BJ (cell line): Measurements from ENCODE around the gene KRT16. TPM values are rescaled to one million over a fixed set of nuclear protein-coding genes. Genes with fewer than 3 reads are reported as not detected.
"Not testable (repeated sequence)": the region's sequence is repeated elsewhere in the genome, so short reads cannot be mapped to it uniquely, and the experiment has no call there.

ENCODE experiments used
- CTCF ChIA-PET: fragments of 350-600 bp; formaldehyde crosslinking; extraction: SDS; loops from one replicate; lab custom pipeline; 2021; ENCODE audit warnings: antibody characterized with exemption, inconsistent platforms; lab: Yijun Ruan, JAX
- POLR2A ChIA-PET: fragments of 300-600 bp; sonication (Branson Sonifier 250); formaldehyde crosslinking; extraction: SDS; loops from one replicate; lab custom pipeline; 2021; ENCODE audit warnings: antibody characterized with exemption; lab: Charles Lee
- DNase-seq: peaks from one replicate; pipeline ENCODE4 v3.0.0-alpha.2; 2011; ENCODE audit warnings: low read depth
- H3K27me3 ChIP-seq: 2 replicates; pipeline ENCODE4 v1.6.0; 2011; ENCODE audit warnings: low read length; ENCODE audit not compliant: control insufficient read depth, insufficient read depth
- H3K36me3 ChIP-seq: 2 replicates; pipeline ENCODE4 v1.5.1; 2011; ENCODE audit warnings: low read length; ENCODE audit not compliant: control insufficient read depth, insufficient read depth
- H3K4me3 ChIP-seq: 2 replicates; pipeline ENCODE4 v1.5.1; 2011; ENCODE audit warnings: low read depth, mild to moderate bottlenecking, control low read depth, low read length
- polyA plus RNA-seq: library from polyadenylated mRNA; depleted of rRNA; stranded (reverse); fragments of >200 nt; gene quantifications from 2 replicates; pipeline ENCODE4 v1.2.3, GENCODE V29; 2011
- TF ChIP-seq, protein P1 (sequence below): IDR thresholded peaks from 2 replicates; pipeline ENCODE4 v1.5.1; 2011; ENCODE audit warnings: low read depth, mild to moderate bottlenecking, control low read depth, inconsistent platforms, low read length, moderate library complexity; ENCODE audit not compliant: insufficient read depth

The KRT16 gene
- polyA plus RNA-seq, 1 experiment = 1.6 TPM

DNA sequence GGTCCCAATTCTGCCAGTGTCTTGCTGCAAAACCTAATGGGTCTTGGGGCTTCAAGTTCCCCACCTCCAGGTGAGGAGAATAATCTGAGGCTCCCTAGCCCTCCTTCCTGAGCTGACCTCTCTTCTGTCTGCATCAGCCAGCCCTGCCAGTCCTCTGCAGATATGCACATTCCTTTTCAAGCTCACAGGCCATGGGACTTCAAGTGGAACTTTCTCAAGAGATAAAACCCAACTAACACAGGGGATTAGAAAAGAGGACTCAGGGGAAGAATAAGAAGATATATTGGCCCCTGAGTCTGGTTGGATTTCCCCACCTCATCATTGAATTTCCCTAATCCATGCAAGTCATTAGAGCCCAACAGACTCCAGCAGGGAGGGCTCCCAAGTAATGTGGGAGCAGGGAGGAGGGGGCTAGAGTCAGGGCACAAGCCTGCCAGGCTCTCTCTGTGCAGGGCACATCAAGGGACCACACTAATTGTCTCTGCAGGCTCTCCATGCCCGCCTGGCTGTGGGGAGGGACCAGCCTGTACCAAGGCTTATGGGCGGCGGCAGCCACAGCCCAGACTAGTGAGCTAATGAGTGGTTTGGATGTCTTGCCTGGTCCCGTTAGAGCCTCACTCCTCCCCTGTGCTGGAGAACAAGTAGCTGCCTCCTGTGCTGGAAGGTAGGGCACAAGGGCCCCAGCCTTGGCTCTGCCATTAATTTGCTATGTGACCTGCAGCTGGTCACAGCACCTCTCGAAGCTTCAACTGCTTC, 27.1 kb downstream of the KRT16 start:
- TF ChIP-seq, protein P1, sequence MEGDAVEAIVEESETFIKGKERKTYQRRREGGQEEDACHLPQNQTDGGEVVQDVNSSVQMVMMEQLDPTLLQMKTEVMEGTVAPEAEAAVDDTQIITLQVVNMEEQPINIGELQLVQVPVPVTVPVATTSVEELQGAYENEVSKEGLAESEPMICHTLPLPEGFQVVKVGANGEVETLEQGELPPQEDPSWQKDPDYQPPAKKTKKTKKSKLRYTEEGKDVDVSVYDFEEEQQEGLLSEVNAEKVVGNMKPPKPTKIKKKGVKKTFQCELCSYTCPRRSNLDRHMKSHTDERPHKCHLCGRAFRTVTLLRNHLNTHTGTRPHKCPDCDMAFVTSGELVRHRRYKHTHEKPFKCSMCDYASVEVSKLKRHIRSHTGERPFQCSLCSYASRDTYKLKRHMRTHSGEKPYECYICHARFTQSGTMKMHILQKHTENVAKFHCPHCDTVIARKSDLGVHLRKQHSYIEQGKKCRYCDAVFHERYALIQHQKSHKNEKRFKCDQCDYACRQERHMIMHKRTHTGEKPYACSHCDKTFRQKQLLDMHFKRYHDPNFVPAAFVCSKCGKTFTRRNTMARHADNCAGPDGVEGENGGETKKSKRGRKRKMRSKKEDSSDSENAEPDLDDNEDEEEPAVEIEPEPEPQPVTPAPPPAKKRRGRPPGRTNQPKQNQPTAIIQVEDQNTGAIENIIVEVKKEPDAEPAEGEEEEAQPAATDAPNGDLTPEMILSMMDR = no peak
- ChIA-PET CTCF (interaction anchor here (1.2 to 6.2 kb wide), 5 partner anchors 11 to 77 kb away, joined by 3 to 22 read pairs (median 5); no protein-coding TSS in a partner anchor), POLR2A (no interaction called here)
- no peak for DNase-seq
- no peak overlapping the region for H3K4me3 ChIP-seq
- no peaks in the 10 kb centered on the region for H3K36me3 ChIP-seq
- H3K27me3 ChIP-seq = peaks cover 4% of the 10 kb centered on the region; the same call in 1 of the 2 replicates

DNA sequence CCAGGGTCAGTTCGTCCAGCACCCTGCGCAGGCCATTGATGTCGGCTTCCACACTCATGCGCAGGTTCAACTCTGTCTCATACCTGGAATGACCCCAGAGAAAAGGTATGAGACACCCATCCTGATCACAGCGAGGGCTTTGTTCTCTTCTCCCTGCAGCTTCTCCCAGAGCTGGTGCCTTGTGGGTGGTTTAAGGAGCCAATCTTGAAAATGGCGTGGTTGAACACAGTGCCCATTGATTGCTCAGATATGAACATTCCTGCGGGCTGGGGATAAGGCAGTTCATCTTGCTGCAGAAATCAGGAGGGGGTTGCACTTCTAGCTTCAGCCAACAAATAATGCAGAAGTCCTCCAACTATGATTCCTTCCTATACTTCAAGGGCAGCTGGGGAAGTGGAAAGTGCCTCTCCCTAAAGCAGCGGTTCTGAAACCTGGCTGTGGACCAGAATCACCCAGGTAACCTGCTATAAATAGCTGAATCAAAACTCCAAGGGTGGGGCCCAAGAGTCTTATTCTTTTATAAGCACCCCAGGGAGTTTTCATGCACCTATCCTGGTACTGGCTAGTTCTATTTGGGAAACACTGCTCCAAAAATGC, 28.1 kb downstream of the KRT16 start:
- CTCF ChIA-PET = interaction anchor here (0.6 to 6.2 kb wide), 8 partner anchors 10 to 725 kb away, joined by 3 to 22 read pairs (median 3); no protein-coding TSS in a partner anchor

DNA sequence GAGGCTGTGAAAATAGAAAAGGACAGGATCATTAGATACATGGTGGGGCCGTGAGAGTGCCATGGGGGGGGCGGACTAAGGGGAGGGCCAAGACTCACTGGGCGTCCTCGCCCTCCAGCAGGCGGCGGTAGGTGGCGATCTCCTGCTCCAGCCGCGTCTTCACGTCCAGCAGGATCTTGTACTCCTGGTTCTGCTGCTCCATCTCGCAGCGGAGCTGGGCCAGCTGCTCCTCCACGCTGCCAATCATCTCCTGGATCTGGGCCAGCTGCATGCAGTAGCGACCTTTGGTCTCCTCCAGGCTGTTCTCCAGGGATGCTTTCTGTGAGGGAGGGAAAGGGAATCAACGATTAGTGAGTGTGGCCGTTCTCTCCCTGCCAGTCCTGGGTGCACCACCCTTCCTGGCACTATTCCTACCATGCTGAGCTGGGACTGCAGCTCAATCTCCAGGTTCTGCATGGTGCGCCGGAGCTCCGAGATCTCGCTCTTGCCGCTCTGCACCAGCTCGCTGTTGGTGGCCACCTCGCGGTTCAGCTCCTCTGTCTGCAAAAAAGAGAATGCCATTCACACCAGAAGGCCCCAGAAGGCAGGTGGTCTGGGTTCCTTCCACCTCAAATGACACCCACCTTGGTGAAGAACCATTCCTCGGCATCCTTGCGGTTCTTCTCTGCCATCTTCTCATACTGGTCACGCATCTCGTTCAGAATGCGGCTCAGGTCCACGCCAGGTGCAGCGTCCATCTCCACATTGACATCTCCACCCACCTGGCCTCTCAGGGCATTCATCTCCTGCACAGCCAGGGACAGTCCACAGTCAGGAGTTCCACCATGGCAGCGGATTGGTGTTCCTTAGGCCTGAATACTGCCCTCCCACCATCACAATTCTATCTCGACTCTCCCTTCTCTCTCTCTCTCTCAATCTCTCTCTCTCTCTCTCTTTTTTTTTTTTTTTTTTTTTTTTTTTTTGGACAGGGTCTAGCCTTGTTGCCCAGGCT, 29.1 kb downstream of the KRT16 start:
- POLR2A ChIA-PET = no interaction called here
- no peak for DNase-seq
- H3K27me3 ChIP-seq = peaks cover 1% of the 10 kb centered on the region; the same call in 1 of the 2 replicates
- CTCF ChIA-PET = interaction anchor here (1.2 to 6.2 kb wide), 5 partner anchors 11 to 83 kb away, joined by 3 to 22 read pairs (median 3); no protein-coding TSS in a partner anchor
- TF ChIP-seq, protein P1 = no peak
- H3K4me3 ChIP-seq = no peak overlapping the region
- H3K36me3 ChIP-seq = no peaks in the 10 kb centered on the region

More for the DNA sequence above, 28.1 kb downstream of the KRT16 start:
- H3K27me3 ChIP-seq, H3K4me3 ChIP-seq, DNase-seq, H3K36me3 ChIP-seq, POLR2A ChIA-PET: not testable (repeated sequence)

DNA sequence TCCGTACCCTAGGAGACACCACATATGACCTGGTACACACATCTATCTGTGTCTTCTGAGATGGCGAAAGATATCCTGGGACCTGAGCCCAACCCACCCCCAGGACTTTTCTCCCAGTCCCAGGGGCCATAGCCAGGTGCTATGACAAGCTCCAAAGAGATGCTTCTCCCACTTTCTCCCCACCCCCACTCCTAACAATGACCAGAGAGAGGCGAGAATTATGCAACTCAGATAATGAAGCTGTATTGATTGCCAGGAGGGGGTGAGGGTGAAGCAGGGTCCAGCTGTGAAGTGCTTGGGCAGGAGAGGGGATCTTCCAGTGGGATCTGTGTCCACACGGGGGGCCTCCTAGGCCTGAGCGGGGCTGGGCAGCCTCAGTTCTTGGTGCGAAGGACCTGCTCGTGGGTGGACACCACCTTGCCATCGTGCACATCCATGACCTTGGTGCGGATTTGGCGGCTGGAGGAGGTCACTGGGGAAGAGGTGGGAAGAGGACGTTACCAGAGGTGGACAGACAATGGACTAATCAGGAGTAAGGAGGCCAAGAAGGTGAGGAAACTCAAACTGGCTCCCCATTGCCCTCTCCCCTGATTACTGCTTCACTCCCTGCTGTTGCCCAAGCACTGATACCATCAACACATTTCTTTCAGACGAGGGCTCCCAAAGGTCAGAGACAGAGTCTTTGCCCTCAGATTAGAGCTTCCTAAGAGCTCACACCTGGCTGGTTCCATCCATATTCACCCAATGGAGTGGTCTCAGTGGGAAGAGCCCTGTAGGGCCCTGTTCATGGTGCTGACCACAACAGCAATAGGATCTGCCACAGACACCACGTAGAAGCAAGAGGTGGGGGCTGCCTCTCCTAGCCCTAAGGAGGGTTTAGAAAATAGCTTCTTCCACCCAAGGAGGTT, 30.3 kb downstream of the KRT16 start:
- CTCF ChIA-PET = interaction anchor here (1.4 to 6.2 kb wide), 5 partner anchors 10 to 66 kb away, joined by 3 to 22 read pairs (median 8); no protein-coding TSS in a partner anchor
- H3K36me3 ChIP-seq, H3K4me3 ChIP-seq, POLR2A ChIA-PET, H3K27me3 ChIP-seq, DNase-seq: not testable (repeated sequence)

DNA sequence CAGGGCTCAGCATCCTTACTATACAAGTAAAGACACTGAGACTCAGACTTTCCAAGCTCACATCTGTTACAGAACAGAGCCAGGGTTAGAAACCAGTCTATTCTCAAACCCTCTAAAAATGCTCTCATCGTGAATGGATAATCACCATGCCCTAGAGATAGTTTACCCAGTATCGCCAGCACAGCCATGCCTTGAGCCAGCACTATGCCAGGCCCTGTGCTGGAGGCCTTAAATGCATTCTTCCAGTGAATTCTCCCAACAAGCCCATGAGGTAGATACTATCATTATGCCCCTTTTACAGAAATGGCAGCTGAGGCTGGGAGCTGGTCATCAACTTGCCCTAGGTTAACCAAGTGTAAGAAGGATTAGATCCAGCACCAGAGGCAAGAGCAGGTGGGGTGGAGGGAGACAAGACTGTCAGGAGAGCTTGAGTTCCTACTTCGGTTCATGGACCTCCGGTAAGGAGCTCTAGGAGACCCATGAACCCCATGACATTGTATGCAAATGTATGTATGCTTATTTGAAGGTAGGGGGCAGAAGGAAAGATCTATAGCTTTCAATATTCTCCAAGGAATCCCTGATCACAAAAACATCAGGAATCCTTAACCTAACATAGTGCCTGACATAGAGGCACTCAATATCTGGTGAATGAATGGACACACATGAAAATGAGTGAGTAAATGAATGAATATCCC, 31.1 kb downstream of the KRT16 start:
- TF ChIP-seq, protein P1 = no peak
- ChIA-PET POLR2A (no interaction called here), CTCF (interaction anchor here (0.7 to 6.2 kb wide), 5 partner anchors 10 to 67 kb away, joined by 3 to 22 read pairs (median 8); no protein-coding TSS in a partner anchor)
- Histone ChIP-seq H3K27me3 (peaks cover 4% of the 10 kb centered on the region; the same call in 1 of the 2 replicates), H3K36me3 (no peaks in the 10 kb centered on the region), H3K4me3 (no peak overlapping the region)
- no peak for DNase-seq
